Measurements from ENCODE around the gene MTFR1L.
A peak's percentile ranks its signal among the peaks of the same experiment; 100 is the strongest.

MTFR1L gene

GRCh38 chr1:25819491-25820246 lies at the start of gene MTFR1L:
Gene MTFR1L, plus strand, starts transcription at chr1:25819954. Its CDS starts 3,151 bp downstream, at chr1:25823105.
- Histone ChIP-seq H3K9me3 (ENCODE audit: control insufficient read depth in 5 of 5, low read length in 5 of 5) (no peaks in the 10 kb centered on the region), H3K4me3 (ENCODE audit: low read depth in 1 of 5, low read length in 5 of 5) (peak within 1 kb of the TSS; percentile 79 to 96 (median 93)), H3K4me1 (ENCODE audit: control insufficient read depth in 5 of 5, insufficient read depth in 5 of 5, low read length in 5 of 5) (peaks cover 9 to 45% (median 36%) of the 10 kb centered on the region in 5 donors), H3K9ac (ENCODE audit: low read length in 5 of 5) (peak within 1 kb of the TSS; percentile 48 to 96 (median 70)), H3K27ac (ENCODE audit: low read depth, low read length) (peak within 1 kb of the TSS; percentile 70), H3K27me3 (ENCODE audit: control insufficient read depth in 5 of 5, insufficient read depth in 4 of 5, low read length in 5 of 5) (no peaks in the 10 kb centered on the region), H3K36me3 (ENCODE audit: control insufficient read depth in 5 of 5, insufficient read depth in 5 of 5, low read length in 5 of 5) (peaks cover 0 to 26% (median 21%) of the 10 kb centered on the region in 5 donors)

- Histone ChIP-seq H3K4me3 (ENCODE audit: low read depth in 1 of 5, low read length in 5 of 5) (no peak overlapping the region), H3K9me3 (ENCODE audit: control insufficient read depth in 5 of 5, low read length in 5 of 5) (no peaks in the 10 kb centered on the region), H3K36me3 (ENCODE audit: control insufficient read depth in 5 of 5, insufficient read depth in 5 of 5, low read length in 5 of 5) (peaks cover 0 to 21% (median 16%) of the 10 kb centered on the region in 5 donors), H3K27ac (ENCODE audit: low read depth, low read length) (no peak overlapping the region), H3K4me1 (ENCODE audit: control insufficient read depth in 5 of 5, insufficient read depth in 5 of 5, low read length in 5 of 5) (no peaks in the 10 kb centered on the region), H3K9ac (ENCODE audit: low read length in 5 of 5) (no peak overlapping the region), H3K27me3 (ENCODE audit: control insufficient read depth in 5 of 5, insufficient read depth in 4 of 5, low read length in 5 of 5) (peaks cover 0 to 4% (median 0%) of the 10 kb centered on the region in 5 donors)
Observed at GRCh38 chr1:25770541-25771220, 49.1 kb upstream of the MTFR1L start.

- H3K27me3 ChIP-seq (ENCODE audit: control insufficient read depth in 5 of 5, insufficient read depth in 4 of 5, low read length in 5 of 5), result peaks cover 0 to 4% (median 0%) of the 10 kb centered on the region in 5 donors
- no peaks in the 10 kb centered on the region for H3K9me3 ChIP-seq (ENCODE audit: control insufficient read depth in 5 of 5, low read length in 5 of 5)
- no peak overlapping the region for H3K9ac ChIP-seq (ENCODE audit: low read length in 5 of 5)
- H3K4me1 ChIP-seq (ENCODE audit: control insufficient read depth in 5 of 5, insufficient read depth in 5 of 5, low read length in 5 of 5), result no peaks in the 10 kb centered on the region
- no peak overlapping the region for H3K4me3 ChIP-seq (ENCODE audit: low read depth in 1 of 5, low read length in 5 of 5)
- H3K27ac ChIP-seq (ENCODE audit: low read depth, low read length), result no peak overlapping the region
- peaks cover 0 to 22% (median 16%) of the 10 kb centered on the region in 5 donors for H3K36me3 ChIP-seq (ENCODE audit: control insufficient read depth in 5 of 5, insufficient read depth in 5 of 5, low read length in 5 of 5)
Observed at GRCh38 chr1:25771221-25772114, 48.3 kb upstream of the MTFR1L start.

GRCh38 chr1:25772164-25772563 lies 47.6 kb upstream of the MTFR1L start:
- Histone ChIP-seq H3K9ac (ENCODE audit: low read length in 5 of 5) (no peak overlapping the region), H3K27me3 (ENCODE audit: control insufficient read depth in 5 of 5, insufficient read depth in 4 of 5, low read length in 5 of 5) (peaks cover 0 to 4% (median 0%) of the 10 kb centered on the region in 5 donors), H3K4me3 (ENCODE audit: low read depth in 1 of 5, low read length in 5 of 5) (no peak overlapping the region), H3K9me3 (ENCODE audit: control insufficient read depth in 5 of 5, low read length in 5 of 5) (no peaks in the 10 kb centered on the region), H3K4me1 (ENCODE audit: control insufficient read depth in 5 of 5, insufficient read depth in 5 of 5, low read length in 5 of 5) (no peaks in the 10 kb centered on the region), H3K27ac (ENCODE audit: low read depth, low read length) (no peak overlapping the region), H3K36me3 (ENCODE audit: control insufficient read depth in 5 of 5, insufficient read depth in 5 of 5, low read length in 5 of 5) (peaks cover 0 to 25% (median 16%) of the 10 kb centered on the region in 5 donors)

- H3K9ac ChIP-seq (ENCODE audit: low read length in 5 of 5), result no peak overlapping the region
- H3K4me1 ChIP-seq (ENCODE audit: control insufficient read depth in 5 of 5, insufficient read depth in 5 of 5, low read length in 5 of 5), result no peaks in the 10 kb centered on the region
- peaks cover 0 to 26% (median 12%) of the 10 kb centered on the region in 5 donors for H3K36me3 ChIP-seq (ENCODE audit: control insufficient read depth in 5 of 5, insufficient read depth in 5 of 5, low read length in 5 of 5)
Observed at GRCh38 chr1:25772692-25773245, 47.0 kb upstream of the MTFR1L start.

GRCh38 chr1:25773441-25774125 lies 46.2 kb upstream of the MTFR1L start:
- Histone ChIP-seq H3K36me3 (ENCODE audit: control insufficient read depth in 5 of 5, insufficient read depth in 5 of 5, low read length in 5 of 5) (peaks cover 0 to 33% (median 17%) of the 10 kb centered on the region in 5 donors), H3K27ac (ENCODE audit: low read depth, low read length) (no peak overlapping the region), H3K4me1 (ENCODE audit: control insufficient read depth in 5 of 5, insufficient read depth in 5 of 5, low read length in 5 of 5) (no peaks in the 10 kb centered on the region), H3K4me3 (ENCODE audit: low read depth in 1 of 5, low read length in 5 of 5) (no peak overlapping the region), H3K27me3 (ENCODE audit: control insufficient read depth in 5 of 5, insufficient read depth in 4 of 5, low read length in 5 of 5) (peaks cover 0 to 4% (median 0%) of the 10 kb centered on the region in 5 donors), H3K9me3 (ENCODE audit: control insufficient read depth in 5 of 5, low read length in 5 of 5) (no peaks in the 10 kb centered on the region), H3K9ac (ENCODE audit: low read length in 5 of 5) (no peak overlapping the region)

More at GRCh38 chr1:25772692-25773245, 47.0 kb upstream of the MTFR1L start:
- H3K9me3 ChIP-seq (ENCODE audit: control insufficient read depth in 5 of 5, low read length in 5 of 5), result no peaks in the 10 kb centered on the region
- no peak overlapping the region for H3K27ac ChIP-seq (ENCODE audit: low read depth, low read length)
- no peak overlapping the region for H3K4me3 ChIP-seq (ENCODE audit: low read depth in 1 of 5, low read length in 5 of 5)
- peaks cover 0 to 4% (median 0%) of the 10 kb centered on the region in 5 donors for H3K27me3 ChIP-seq (ENCODE audit: control insufficient read depth in 5 of 5, insufficient read depth in 4 of 5, low read length in 5 of 5)

GRCh38 chr1:25774206-25774803 lies 45.4 kb upstream of the MTFR1L start:
- no peak overlapping the region for H3K9ac ChIP-seq (ENCODE audit: low read length in 5 of 5)
- H3K27me3 ChIP-seq (ENCODE audit: control insufficient read depth in 5 of 5, insufficient read depth in 4 of 5, low read length in 5 of 5), result peaks cover 0 to 4% (median 0%) of the 10 kb centered on the region in 5 donors
- H3K4me3 ChIP-seq (ENCODE audit: low read depth in 1 of 5, low read length in 5 of 5), result no peak overlapping the region
- H3K4me1 ChIP-seq (ENCODE audit: control insufficient read depth in 5 of 5, insufficient read depth in 5 of 5, low read length in 5 of 5), result no peaks in the 10 kb centered on the region
- no peaks in the 10 kb centered on the region for H3K9me3 ChIP-seq (ENCODE audit: control insufficient read depth in 5 of 5, low read length in 5 of 5)
- no peak overlapping the region for H3K27ac ChIP-seq (ENCODE audit: low read depth, low read length)
- H3K36me3 ChIP-seq (ENCODE audit: control insufficient read depth in 5 of 5, insufficient read depth in 5 of 5, low read length in 5 of 5), result peaks cover 0 to 28% (median 16%) of the 10 kb centered on the region in 5 donors

GRCh38 chr1:25774921-25775771 lies 44.6 kb upstream of the MTFR1L start:
- Histone ChIP-seq H3K4me3 (ENCODE audit: low read depth in 1 of 5, low read length in 5 of 5) (no peak overlapping the region), H3K9ac (ENCODE audit: low read length in 5 of 5) (no peak overlapping the region), H3K36me3 (ENCODE audit: control insufficient read depth in 5 of 5, insufficient read depth in 5 of 5, low read length in 5 of 5) (peaks cover 0 to 29% (median 14%) of the 10 kb centered on the region in 5 donors), H3K4me1 (ENCODE audit: control insufficient read depth in 5 of 5, insufficient read depth in 5 of 5, low read length in 5 of 5) (no peaks in the 10 kb centered on the region), H3K27me3 (ENCODE audit: control insufficient read depth in 5 of 5, insufficient read depth in 4 of 5, low read length in 5 of 5) (peaks cover 0 to 4% (median 0%) of the 10 kb centered on the region in 5 donors), H3K9me3 (ENCODE audit: control insufficient read depth in 5 of 5, low read length in 5 of 5) (no peaks in the 10 kb centered on the region), H3K27ac (ENCODE audit: low read depth, low read length) (no peak overlapping the region)

All from subcutaneous abdominal adipose tissue (tissue), 5 donors.